Adrenal gland (tissue), 5 donors: ENCODE results near the gene WWC2.

Experiments used
- POLR2A ChIP-seq, 2 donors: fragments of 450-650 bp; IDR thresholded peaks; one replicate each; pipeline ENCODE4 v1.6.1; 2017; ENCODE audit warnings: antibody characterized with exemption in 2 of 2, mild to moderate bottlenecking in 2 of 2, moderate library complexity in 1 of 2
- TF ChIP-seq, protein P1 (sequence below), 6 experiments: fragments of 450-650 bp in 4 of 6; fragments of 200-600 bp in 2 of 6; sonication (generic) in 1 of 6; IDR thresholded peaks; 1 replicate in 5 of 6; 2 replicates in 1 of 6; pipeline versions ENCODE4 v1.5.1 to v1.8.0; 2016 to 2021; ENCODE audit warnings: antibody characterized with exemption in 6 of 6, mild to moderate bottlenecking in 2 of 6, moderate library complexity in 1 of 6
- donor health status: DM: no; HTN: no; CAD: no.

DNA sequence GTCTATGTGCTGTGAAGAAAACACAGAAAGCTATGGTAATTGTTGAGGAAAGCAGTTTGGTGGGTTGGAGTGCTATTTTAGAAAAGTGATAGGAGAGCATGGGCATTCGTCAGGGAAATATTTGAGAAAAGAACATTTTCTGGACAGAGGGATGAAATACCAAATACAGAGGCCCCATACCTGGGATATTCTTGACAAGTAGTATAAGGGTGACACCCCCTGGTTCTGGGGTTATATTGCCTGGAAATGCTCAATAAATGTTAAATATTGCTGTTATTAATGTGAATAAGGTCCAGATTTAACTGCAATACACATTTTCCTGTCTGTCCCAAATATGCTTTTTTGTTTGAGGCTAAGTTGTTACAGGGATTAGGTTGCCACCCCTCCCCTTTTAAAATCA lies 42.9 kb downstream of the WWC2 start:
- TF ChIP-seq, protein P1, sequence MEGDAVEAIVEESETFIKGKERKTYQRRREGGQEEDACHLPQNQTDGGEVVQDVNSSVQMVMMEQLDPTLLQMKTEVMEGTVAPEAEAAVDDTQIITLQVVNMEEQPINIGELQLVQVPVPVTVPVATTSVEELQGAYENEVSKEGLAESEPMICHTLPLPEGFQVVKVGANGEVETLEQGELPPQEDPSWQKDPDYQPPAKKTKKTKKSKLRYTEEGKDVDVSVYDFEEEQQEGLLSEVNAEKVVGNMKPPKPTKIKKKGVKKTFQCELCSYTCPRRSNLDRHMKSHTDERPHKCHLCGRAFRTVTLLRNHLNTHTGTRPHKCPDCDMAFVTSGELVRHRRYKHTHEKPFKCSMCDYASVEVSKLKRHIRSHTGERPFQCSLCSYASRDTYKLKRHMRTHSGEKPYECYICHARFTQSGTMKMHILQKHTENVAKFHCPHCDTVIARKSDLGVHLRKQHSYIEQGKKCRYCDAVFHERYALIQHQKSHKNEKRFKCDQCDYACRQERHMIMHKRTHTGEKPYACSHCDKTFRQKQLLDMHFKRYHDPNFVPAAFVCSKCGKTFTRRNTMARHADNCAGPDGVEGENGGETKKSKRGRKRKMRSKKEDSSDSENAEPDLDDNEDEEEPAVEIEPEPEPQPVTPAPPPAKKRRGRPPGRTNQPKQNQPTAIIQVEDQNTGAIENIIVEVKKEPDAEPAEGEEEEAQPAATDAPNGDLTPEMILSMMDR (IDR thresholded peaks at IDR 0.05) = no peak
- no peak for TF ChIP-seq POLR2A (IDR thresholded peaks at IDR 0.05)
